Activated T-cell treated with anti-CD3 and anti-CD28 coated beads, Interleukin-2, amount 50 U/mL, for 72 hours (primary cell): ENCODE measurements around the gene TBC1D21. TPM values are rescaled to one million over a fixed set of nuclear protein-coding genes. Genes with fewer than 3 reads are reported as not detected.

Experiments used
- ATAC-seq, 2 donors: fragments of 150-1000 bp; cut with Tn5 transposase; replicated peaks in 1 of 2; 2 replicates each; pipeline ENCODE4 v1.10.0; 2021; ENCODE audit warnings: moderate library complexity in 2 of 2, mild to moderate bottlenecking in 1 of 2
- DNase-seq, 2 donors: peaks; one replicate each; pipeline ENCODE4 v3.0.0; 2021 to 2022; ENCODE audit warnings: mixed read lengths in 1 of 2
- H3K27ac Mint-ChIP-seq: one replicate; pipeline ENCODE4 v1.8.0; 2022; ENCODE audit warnings: mild to moderate bottlenecking, moderate library complexity, mixed read lengths
- H3K27me3 Mint-ChIP-seq: one replicate; pipeline ENCODE4 v1.8.0; 2022; ENCODE audit warnings: low read depth, mixed read lengths
- H3K36me3 Mint-ChIP-seq, 2 donors: one replicate each; pipeline ENCODE4 v1.8.0; 2022; ENCODE audit warnings: mixed read lengths in 2 of 2, mild to moderate bottlenecking in 1 of 2; ENCODE audit not compliant: insufficient read depth in 2 of 2
- H3K4me1 Mint-ChIP-seq: one replicate; pipeline ENCODE4 v1.8.0; 2022; ENCODE audit warnings: low read depth, mixed read lengths
- H3K4me3 Mint-ChIP-seq, 2 donors: one replicate each; pipeline ENCODE4 v1.8.0; 2022; ENCODE audit warnings: mild to moderate bottlenecking in 2 of 2, mixed read lengths in 2 of 2, moderate library complexity in 2 of 2
- H3K9me3 Mint-ChIP-seq, 2 donors: one replicate each; pipeline ENCODE4 v1.8.0; 2022; ENCODE audit warnings: mixed read lengths in 2 of 2
- total RNA-seq, 2 donors: library from RNA; stranded (reverse); gene quantifications; one replicate each; pipeline ENCODE4 v1.2.3, GENCODE V29; 2022

TBC1D21 gene, protein sequence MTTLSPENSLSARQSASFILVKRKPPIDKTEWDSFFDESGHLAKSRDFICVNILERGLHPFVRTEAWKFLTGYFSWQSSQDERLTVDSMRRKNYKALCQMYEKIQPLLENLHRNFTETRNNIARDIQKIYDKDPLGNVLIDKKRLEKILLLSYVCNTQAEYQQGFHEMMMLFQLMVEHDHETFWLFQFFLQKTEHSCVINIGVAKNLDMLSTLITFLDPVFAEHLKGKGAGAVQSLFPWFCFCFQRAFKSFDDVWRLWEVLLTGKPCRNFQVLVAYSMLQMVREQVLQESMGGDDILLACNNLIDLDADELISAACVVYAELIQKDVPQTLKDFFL
- total RNA-seq: not detected

DNA sequence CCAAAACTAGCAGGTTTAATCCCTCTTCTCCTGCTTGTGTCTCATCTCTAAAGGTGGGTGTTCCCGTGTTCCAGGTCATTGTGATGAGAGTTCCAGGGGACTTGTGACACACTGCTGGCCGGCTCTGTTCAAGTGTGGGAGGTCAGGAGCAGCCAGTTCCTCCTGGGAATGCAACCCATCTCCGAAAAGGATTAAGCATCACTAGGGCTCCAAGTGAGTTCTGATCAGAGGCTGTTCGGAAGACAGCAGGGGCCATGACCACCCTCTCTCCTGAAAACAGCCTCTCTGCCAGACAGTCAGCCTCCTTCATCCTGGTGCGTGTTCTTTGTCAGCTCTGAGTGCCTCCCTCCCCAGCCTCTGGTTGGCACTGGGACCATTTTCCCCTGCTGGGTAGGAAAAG is at the start of gene TBC1D21:
TSS of gene TBC1D21 (plus strand) at position 109 of the 400 bp plus-strand sequence. CDS start at position 255, 146 bp downstream.
- no peak within 1 kb of the TSS for H3K4me3 Mint-ChIP-seq
- H3K27ac Mint-ChIP-seq: no peak within 1 kb of the TSS
- H3K9me3 Mint-ChIP-seq: no peaks in the 10 kb centered on the region
- no peaks in the 10 kb centered on the region for H3K4me1 Mint-ChIP-seq
- peaks cover 20% of the 10 kb centered on the region for H3K27me3 Mint-ChIP-seq
- no peak for DNase-seq
- ATAC-seq: no peak
- H3K36me3 Mint-ChIP-seq: no peaks in the 10 kb centered on the region

DNA sequence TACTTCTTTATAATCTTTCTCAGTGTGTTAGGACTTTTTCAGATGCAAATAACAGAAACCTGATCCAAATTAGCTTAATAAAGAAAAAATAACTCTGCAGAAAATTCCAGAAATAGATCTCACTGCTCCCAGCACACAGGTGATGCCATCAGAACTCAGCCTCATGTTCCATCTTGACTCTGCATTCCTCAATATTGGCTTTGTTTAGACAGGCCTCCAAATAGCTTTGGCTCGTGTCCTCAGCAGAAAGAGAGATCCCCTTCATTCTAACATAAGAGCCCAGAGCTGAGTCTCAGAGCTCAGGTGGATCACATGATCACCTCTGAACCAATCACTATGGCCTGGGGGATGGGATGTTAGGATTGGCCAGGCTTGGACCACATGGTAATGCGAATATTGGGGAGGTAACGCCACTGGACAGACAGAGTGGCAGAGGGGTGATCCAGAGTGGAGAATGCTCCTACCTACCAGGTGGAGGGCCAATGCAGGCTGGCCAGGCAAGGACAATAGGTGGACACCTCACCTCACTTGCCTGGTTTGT is 46.6 kb upstream of the TBC1D21 start:
- no peak overlapping the region for H3K27ac Mint-ChIP-seq
- H3K36me3 Mint-ChIP-seq: no peaks in the 10 kb centered on the region
- DNase-seq: no peak
- H3K27me3 Mint-ChIP-seq: peaks cover 10% of the 10 kb centered on the region
- no peaks in the 10 kb centered on the region for H3K9me3 Mint-ChIP-seq
- H3K4me1 Mint-ChIP-seq: no peaks in the 10 kb centered on the region
- H3K4me3 Mint-ChIP-seq: no peak overlapping the region
- no peak for ATAC-seq

DNA sequence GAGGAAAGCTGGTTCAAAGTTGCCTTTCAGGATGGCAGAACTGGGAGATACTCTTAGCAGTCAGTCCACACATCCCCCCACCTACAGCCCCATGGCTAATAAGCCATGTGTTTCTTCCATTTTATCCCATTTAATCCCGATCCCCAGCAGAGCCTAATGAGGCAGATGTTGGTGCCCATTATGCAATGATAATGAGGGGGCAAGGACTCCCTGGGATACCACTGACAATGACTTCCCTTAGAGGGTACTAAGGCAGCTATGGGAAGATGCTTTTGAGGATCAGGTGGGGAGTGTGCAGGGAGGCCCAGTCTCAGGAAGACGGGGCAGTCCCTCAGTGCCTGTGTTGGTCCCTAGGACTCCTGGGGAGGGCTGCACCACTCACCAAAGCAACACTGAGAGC is 43.8 kb upstream of the TBC1D21 start:
- Mint-ChIP-seq H3K4me3 (no peak overlapping the region), H3K9me3 (no peaks in the 10 kb centered on the region), H3K4me1 (no peaks in the 10 kb centered on the region), H3K27ac (no peak overlapping the region), H3K27me3 (peaks cover 22% of the 10 kb centered on the region), H3K36me3 (no peaks in the 10 kb centered on the region)
- DNase-seq (no peak), ATAC-seq (no peak)

DNA sequence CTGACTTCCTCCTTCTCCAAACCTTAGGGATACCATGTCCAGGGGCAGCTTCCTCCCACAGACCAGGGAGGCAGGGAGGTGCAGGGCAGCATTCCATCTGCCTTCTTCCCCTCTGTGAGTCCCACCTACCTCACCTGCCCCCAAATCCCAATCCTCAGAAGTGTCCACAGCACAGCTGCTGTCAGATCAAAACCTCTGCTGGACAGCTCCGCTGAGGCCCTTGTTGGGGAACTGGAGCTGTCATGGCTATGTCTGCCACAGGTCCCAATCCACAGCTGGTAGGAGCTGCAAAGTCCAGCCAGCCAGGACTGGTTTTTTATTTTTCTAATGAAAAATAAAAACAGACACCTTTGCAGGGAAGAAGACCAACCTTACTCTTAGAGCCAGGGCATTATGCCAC is 40.7 kb upstream of the TBC1D21 start:
- ATAC-seq: no peak
- Mint-ChIP-seq H3K27me3 (peaks cover 21% of the 10 kb centered on the region), H3K4me3 (no peak overlapping the region), H3K9me3 (no peaks in the 10 kb centered on the region), H3K36me3 (no peaks in the 10 kb centered on the region), H3K4me1 (no peaks in the 10 kb centered on the region), H3K27ac (no peak overlapping the region)
- DNase-seq: no peak

DNA sequence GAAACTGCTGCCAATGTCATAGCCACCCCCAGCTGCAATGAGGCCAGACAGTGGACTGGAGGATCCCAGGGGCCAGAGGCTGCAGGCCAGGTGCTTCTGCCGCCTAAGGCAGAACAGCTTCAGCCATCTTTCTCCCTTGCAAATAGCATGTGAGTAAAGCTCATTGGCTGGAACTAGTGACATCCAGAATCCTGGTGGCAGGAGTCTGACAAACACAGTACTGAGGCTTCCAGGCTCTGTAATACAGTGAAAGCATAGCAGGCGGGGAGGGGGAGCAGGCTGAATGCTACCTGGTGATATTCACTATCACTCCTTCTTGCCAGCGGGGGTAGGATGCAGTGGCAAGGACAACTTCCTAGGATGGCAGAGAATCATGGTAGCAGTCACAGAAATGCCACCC is 36.5 kb upstream of the TBC1D21 start:
- Mint-ChIP-seq H3K36me3 (no peaks in the 10 kb centered on the region), H3K27ac (no peak overlapping the region), H3K9me3 (no peaks in the 10 kb centered on the region), H3K4me1 (no peaks in the 10 kb centered on the region), H3K27me3 (peaks cover 24% of the 10 kb centered on the region), H3K4me3 (no peak overlapping the region)
- ATAC-seq (no peak), DNase-seq (no peak)

DNA sequence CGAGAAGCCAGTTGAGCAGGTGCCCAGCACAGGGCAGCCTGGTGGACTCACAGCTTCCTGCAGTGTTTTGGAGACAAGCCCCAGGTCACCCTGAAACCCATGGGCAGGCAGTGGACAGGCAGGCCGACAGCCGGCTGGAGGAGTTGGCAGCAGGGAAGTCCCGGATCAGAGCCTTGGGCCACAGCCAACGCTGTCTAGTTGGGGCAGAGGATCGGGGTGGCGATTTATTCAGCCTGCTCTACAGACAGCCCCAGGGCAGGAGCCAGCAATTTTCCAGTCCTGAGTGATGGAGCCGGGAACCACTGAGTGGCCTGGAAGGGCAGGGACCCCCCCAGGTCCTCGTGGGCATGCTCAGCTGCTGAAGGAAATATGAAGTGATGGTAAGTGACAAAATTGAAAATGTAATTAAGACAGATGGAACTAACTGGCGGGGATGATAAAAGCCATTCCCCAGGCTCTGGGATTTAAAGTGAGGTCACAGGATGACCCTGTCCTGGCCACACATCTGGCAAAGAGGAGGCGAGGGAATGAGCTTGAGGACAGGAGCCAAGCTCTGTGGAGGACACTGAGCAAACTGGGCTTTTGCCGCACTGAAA is 34.4 kb upstream of the TBC1D21 start:
- no peaks in the 10 kb centered on the region for H3K4me1 Mint-ChIP-seq
- H3K9me3 Mint-ChIP-seq: no peaks in the 10 kb centered on the region
- no peak overlapping the region for H3K27ac Mint-ChIP-seq
- ATAC-seq (no peak), DNase-seq (no peak)
- no peak overlapping the region for H3K4me3 Mint-ChIP-seq
- H3K36me3 Mint-ChIP-seq: no peaks in the 10 kb centered on the region
- H3K27me3 Mint-ChIP-seq: peaks cover 19% of the 10 kb centered on the region

DNA sequence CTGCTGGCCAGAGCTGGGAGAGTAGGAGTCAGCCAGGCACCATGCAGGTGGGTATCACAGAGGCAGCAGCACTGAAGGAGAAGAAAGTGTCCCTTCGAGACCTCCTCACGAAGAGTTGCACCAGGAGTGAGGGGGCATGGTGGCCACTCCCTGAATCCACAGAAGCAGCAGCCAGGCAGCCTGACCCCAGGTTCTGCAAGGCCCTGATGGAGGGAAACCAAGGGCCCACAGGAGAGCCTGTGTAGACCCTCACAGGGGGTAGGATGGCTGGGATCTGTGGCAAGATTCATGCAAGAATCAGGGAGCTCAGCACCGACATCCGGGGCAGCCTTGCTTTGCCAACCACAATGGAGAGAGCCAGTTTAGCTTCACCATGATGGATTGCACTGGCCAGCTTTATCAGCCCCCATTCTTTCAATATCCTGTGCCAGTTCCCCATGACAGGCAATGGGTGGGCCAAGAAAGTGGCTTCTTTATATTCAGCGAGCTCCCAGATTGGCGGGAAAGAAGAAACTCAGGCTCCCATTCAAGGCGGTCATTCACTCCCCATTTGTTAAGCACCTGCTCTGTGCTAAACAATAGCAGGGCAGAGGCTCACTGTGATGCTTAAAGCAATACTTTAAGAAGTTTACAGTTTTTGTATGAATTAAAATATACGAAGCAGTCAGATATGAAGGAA is 33.5 kb upstream of the TBC1D21 start:
- Mint-ChIP-seq H3K9me3 (no peaks in the 10 kb centered on the region), H3K27ac (no peak overlapping the region), H3K4me1 (no peaks in the 10 kb centered on the region), H3K36me3 (no peaks in the 10 kb centered on the region), H3K27me3 (peaks cover 17% of the 10 kb centered on the region), H3K4me3 (no peak overlapping the region)
- DNase-seq (no peak), ATAC-seq (no peak)

DNA sequence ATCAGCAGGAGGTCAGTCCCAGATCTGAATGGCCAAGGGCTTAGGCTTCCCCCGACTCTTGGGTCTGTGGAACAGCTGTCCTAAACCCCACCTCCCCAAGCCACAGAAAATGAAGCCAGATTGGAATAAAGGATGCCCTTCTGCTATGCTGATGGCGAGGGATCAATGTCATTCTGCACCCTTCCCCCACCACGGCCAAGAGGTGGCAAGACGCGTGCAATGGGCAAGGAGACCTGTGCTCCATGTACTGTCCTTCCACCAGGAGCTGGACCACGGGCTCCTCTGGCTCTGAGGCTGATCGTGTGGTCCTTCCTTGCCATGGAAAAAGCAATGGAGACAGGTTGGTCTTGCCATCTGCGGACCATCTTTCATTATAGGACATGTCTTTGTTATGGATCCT is 32.6 kb upstream of the TBC1D21 start:
- no peaks in the 10 kb centered on the region for H3K4me1 Mint-ChIP-seq
- peaks cover 9% of the 10 kb centered on the region for H3K27me3 Mint-ChIP-seq
- ATAC-seq (no peak), DNase-seq (no peak)
- no peak overlapping the region for H3K27ac Mint-ChIP-seq
- H3K4me3 Mint-ChIP-seq: no peak overlapping the region
- H3K9me3 Mint-ChIP-seq: no peaks in the 10 kb centered on the region
- no peaks in the 10 kb centered on the region for H3K36me3 Mint-ChIP-seq

DNA sequence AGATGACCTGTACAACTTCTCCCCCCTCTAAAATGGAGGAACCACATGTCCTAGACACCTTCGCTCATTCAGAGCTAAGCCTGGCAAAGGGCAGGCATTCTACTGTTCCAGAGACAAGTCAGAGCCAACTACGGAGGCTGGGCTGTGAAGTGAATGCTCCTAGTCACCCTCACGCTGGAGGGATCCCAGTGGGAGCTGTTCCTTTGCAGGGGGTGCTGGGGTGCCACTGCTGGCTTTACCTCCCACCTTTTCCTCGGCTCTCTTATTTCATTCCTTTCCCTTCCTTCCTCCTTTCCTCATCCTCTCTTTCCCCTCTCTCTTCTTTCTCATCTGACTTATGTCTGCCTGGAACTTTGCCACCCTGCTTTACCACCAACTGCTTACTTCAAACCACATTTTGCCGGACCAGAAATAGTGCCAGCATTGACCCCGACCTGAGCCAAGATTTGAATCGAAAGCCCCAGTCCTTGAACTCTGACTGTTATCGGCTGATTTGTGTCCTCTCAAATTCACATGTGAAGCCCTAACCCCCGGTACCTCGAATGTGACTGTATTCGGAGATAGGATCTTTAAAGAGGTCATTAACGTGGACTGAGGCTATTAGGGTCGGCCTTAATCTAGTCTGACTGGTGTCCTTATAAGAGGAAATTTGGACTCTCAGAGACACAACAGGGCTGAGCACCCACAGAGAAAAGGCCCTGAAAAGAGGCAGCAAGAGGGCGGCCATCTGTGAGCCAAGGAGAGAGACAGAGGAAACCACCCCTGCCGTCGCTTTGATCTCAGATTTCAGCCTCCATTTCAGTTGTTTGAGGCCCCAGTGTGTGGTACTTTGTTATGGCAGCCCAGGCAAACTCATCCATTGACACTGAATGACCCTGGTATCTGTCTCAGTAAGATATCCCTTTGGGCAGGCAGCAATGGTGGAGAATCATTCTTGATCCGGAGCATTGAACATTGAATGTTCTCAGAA is 31.3 kb upstream of the TBC1D21 start:
- DNase-seq: no peak

DNA sequence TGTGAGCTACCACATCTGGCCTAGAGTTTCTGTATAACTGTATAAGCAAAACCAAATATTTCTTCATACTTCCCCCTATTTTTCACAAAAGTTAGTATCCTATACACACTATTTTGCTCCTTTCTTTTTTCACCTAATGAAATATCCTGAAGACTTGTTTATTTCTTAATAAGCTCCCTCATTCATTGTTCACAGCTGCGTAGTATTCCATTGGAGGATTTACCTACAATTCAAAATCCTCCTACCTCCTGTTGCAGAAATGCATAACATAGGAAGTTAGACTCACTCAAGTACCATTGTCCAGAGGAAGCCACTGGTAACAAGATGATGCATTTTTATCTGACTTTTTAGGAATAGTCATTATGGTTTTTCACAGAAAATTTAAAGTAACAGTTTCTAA is 29.6 kb upstream of the TBC1D21 start:
- DNase-seq: no peak
- Mint-ChIP-seq H3K27me3 (peaks cover 7% of the 10 kb centered on the region), H3K4me1 (no peaks in the 10 kb centered on the region), H3K27ac (no peak overlapping the region), H3K36me3 (no peaks in the 10 kb centered on the region), H3K4me3 (no peak overlapping the region), H3K9me3 (no peaks in the 10 kb centered on the region)
- no peak for ATAC-seq

More for the DNA sequence above, 31.3 kb upstream of the TBC1D21 start:
- Mint-ChIP-seq H3K36me3 (no peaks in the 10 kb centered on the region), H3K27ac (no peak overlapping the region), H3K4me3 (no peak overlapping the region), H3K4me1 (no peaks in the 10 kb centered on the region), H3K9me3 (no peaks in the 10 kb centered on the region), H3K27me3 (peaks cover 7% of the 10 kb centered on the region)
- no peak for ATAC-seq

DNA sequence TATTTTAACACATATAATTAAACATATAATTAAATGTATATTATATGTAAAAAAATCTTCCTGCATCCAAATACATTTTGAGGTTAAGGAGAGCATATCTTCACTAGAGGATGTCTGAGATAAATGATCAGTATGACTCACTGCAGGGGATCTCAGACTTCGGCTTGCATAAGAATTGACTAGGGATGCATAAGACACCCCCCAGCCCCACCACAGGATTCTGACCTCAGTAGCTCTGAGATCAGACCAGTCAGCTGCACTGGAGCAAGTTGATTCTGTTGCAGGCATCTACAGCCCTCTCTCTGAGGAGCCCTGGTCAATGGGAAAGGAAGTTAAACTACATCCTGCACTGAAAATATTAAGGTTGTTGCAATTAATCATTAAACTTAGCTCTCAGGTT is 29.0 kb upstream of the TBC1D21 start:
- H3K27ac Mint-ChIP-seq: no peak overlapping the region
- H3K4me3 Mint-ChIP-seq: no peak overlapping the region
- no peaks in the 10 kb centered on the region for H3K4me1 Mint-ChIP-seq
- DNase-seq (no peak), ATAC-seq (no peak)
- H3K9me3 Mint-ChIP-seq: no peaks in the 10 kb centered on the region
- peaks cover 7% of the 10 kb centered on the region for H3K27me3 Mint-ChIP-seq
- no peaks in the 10 kb centered on the region for H3K36me3 Mint-ChIP-seq

DNA sequence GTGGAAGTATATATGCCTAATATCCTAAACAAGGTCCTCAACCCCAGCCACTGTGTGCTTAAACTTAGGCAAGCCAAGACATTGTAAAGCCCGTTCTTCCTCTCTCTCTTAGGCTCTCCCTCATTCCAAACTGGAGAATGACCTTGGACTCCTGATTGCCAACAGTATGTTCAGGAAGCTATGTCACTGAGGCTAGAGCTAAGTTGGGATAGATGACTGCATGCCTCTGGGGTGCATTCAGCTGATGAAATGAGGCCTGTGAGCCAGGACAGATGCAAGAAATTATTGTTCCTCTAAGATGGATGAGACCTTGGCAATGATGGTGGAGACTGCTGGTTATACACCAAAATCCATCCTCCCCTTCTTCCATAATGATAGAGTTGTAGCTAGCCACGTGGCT is 27.9 kb upstream of the TBC1D21 start:
- H3K4me3 Mint-ChIP-seq: no peak overlapping the region
- peaks cover 7% of the 10 kb centered on the region for H3K27me3 Mint-ChIP-seq
- ATAC-seq (no peak), DNase-seq (no peak)
- no peaks in the 10 kb centered on the region for H3K4me1 Mint-ChIP-seq
- H3K36me3 Mint-ChIP-seq: no peaks in the 10 kb centered on the region
- no peak overlapping the region for H3K27ac Mint-ChIP-seq
- H3K9me3 Mint-ChIP-seq: no peaks in the 10 kb centered on the region
